Stimulated activated memory B cell treated with anti-CD40 and anti-IgM and Interleukin-4, amounts not matched to agents 10 μg/mL and 1 μg/mL and 100 μg/mL, for 72 hours (primary cell): Measurements from ENCODE around the gene BICDL1.
"Not testable (repeated sequence)": the region's sequence is repeated elsewhere in the genome, so short reads cannot be mapped to it uniquely, and the experiment has no call there.

Source experiments
- ATAC-seq: fragments of 150-1000 bp; cut with Tn5 transposase; 2 replicates; pipeline ENCODE4 v1.10.0; 2021
- H3K27ac Mint-ChIP-seq: one replicate; pipeline ENCODE4 v1.8.0; 2022; ENCODE audit warnings: mild to moderate bottlenecking, mixed read lengths
- H3K27me3 Mint-ChIP-seq: one replicate; pipeline ENCODE4 v1.8.0; 2022; ENCODE audit warnings: mixed read lengths
- H3K36me3 Mint-ChIP-seq: one replicate; pipeline ENCODE4 v1.8.0; 2022; ENCODE audit warnings: mixed read lengths
- H3K4me1 Mint-ChIP-seq: one replicate; pipeline ENCODE4 v1.8.0; 2022; ENCODE audit warnings: mixed read lengths
- H3K4me3 Mint-ChIP-seq: one replicate; pipeline ENCODE4 v1.8.0; 2022; ENCODE audit warnings: mild to moderate bottlenecking, moderate library complexity, mixed read lengths
- H3K9me3 Mint-ChIP-seq: one replicate; pipeline ENCODE4 v1.8.0; 2022; ENCODE audit warnings: mixed read lengths

BICDL1 gene

GRCh38 chr12:120019197-120019596 is 30.2 kb downstream of the BICDL1 start:
- Mint-ChIP-seq H3K9me3 (peaks cover 6% of the 10 kb centered on the region), H3K4me3 (no peak overlapping the region), H3K27me3 (no peaks in the 10 kb centered on the region), H3K36me3 (peaks cover 19% of the 10 kb centered on the region), H3K4me1 (peaks cover 29% of the 10 kb centered on the region), H3K27ac (peak overlapping the region; percentile 25)
- no peak for ATAC-seq

DNA sequence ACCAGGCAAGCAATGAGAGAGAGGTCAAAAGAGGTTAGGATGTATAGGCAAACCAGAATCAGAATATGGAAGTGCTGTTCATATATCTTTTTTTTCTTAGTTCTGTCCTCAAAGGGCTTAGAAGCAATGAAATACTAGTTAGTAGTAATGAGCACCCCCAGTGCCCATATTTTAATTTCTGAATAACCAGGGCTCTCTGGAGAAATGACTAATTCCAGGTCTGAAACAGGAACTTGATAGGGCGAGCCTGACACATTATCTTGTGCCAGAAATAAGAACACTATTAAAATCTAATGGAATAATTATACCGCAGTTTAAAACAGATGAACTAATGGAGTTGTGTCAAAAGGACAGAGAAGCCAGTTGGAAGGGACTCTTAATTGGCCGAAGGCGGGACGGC is 30.9 kb downstream of the BICDL1 start:
- ATAC-seq = peak; percentile 65
- peak overlapping the region; percentile 25 for H3K27ac Mint-ChIP-seq
- H3K36me3 Mint-ChIP-seq = peaks cover 25% of the 10 kb centered on the region
- H3K27me3 Mint-ChIP-seq = no peaks in the 10 kb centered on the region
- H3K9me3 Mint-ChIP-seq = peaks cover 8% of the 10 kb centered on the region
- peaks cover 25% of the 10 kb centered on the region for H3K4me1 Mint-ChIP-seq
- H3K4me3 Mint-ChIP-seq = no peak overlapping the region

DNA sequence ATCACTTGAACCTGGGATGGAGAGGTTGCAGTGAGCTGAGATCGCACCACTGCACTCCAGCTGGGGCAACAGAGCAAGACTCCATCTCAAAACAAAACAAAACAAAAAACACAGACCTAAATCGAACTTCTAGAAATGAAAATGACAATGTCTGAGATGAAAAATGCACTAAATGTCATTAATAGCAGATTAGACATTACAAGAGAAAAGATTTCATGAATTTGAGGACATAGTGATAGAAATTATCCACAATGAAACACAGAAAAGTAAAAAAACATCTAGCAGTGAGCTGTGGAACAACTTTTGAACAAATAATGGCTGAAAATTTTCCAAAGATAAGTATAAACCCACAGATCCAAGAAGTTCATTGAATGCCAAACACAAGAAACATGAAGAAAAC is 35.2 kb downstream of the BICDL1 start:
- peaks cover 33% of the 10 kb centered on the region for H3K36me3 Mint-ChIP-seq
- no peak overlapping the region for H3K27ac Mint-ChIP-seq
- no peaks in the 10 kb centered on the region for H3K27me3 Mint-ChIP-seq
- no peak overlapping the region for H3K4me3 Mint-ChIP-seq
- no peak for ATAC-seq
- H3K9me3 Mint-ChIP-seq = peaks cover 8% of the 10 kb centered on the region
- peaks cover 11% of the 10 kb centered on the region for H3K4me1 Mint-ChIP-seq

GRCh38 chr12:120025640-120026039 is 36.6 kb downstream of the BICDL1 start:
- Mint-ChIP-seq H3K27ac (no peak overlapping the region), H3K36me3 (peaks cover 33% of the 10 kb centered on the region), H3K27me3 (no peaks in the 10 kb centered on the region), H3K9me3 (peaks cover 8% of the 10 kb centered on the region), H3K4me1 (no peaks in the 10 kb centered on the region), H3K4me3 (no peak overlapping the region)
- ATAC-seq = no peak

DNA sequence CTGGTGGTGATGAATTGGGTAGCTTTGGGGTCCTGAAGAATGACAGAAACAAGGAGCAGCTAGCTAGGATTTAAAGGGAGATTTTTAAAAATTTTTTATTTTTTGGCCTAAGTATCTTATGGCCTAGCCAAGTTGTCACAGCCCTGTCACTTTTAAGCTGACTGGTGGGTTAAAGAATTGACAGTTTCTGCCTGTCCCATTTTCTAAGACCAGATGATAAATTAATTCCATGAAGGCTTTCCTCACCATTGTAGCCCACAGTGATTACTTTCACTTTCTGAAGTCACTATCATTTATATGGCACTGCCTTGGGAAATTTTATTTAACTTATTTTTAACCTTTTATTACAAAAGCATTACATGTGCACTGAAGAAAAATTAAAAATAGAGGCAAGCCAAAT is 43.2 kb downstream of the BICDL1 start:
- Mint-ChIP-seq H3K4me1 (no peaks in the 10 kb centered on the region), H3K27ac (no peak overlapping the region), H3K36me3 (peaks cover 11% of the 10 kb centered on the region), H3K9me3 (no peaks in the 10 kb centered on the region), H3K4me3 (no peak overlapping the region), H3K27me3 (no peaks in the 10 kb centered on the region)
- ATAC-seq = no peak

GRCh38 chr12:120037851-120038250 is 48.8 kb downstream of the BICDL1 start:
- Mint-ChIP-seq H3K9me3 (no peaks in the 10 kb centered on the region), H3K36me3 (peaks cover 6% of the 10 kb centered on the region), H3K4me1 (no peaks in the 10 kb centered on the region), H3K4me3 (no peak overlapping the region), H3K27ac (no peak overlapping the region), H3K27me3 (no peaks in the 10 kb centered on the region)
- no peak for ATAC-seq

DNA sequence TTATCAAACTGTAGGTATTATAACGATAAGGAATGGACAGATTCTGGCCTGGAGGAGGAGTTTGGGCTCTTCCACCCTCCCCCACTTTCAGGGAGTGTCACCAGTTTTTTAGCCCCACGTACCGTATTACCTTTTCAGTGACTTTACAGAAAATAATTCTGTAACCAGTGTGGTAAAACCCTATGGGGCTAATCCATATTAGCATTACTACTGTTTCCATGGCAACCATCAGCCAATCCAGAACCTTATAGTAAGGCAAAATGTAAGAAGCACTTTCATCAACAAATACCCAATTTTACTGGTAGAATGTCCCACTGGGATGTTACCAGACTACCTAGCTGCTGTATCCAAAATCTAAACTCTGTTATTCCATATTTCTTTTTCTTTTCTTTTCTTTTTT is 50.7 kb downstream of the BICDL1 start:
- Mint-ChIP-seq H3K4me1 (no peaks in the 10 kb centered on the region), H3K9me3 (no peaks in the 10 kb centered on the region), H3K36me3 (peaks cover 18% of the 10 kb centered on the region), H3K27me3 (no peaks in the 10 kb centered on the region), H3K27ac (no peak overlapping the region), H3K4me3 (no peak overlapping the region)
- ATAC-seq = no peak

- ATAC-seq = no peak
Observed at GRCh38 chr12:120041386-120042231, 52.6 kb downstream of the BICDL1 start.

GRCh38 chr12:120045367-120045766 is 56.3 kb downstream of the BICDL1 start:
- H3K27me3 Mint-ChIP-seq, H3K4me1 Mint-ChIP-seq, H3K4me3 Mint-ChIP-seq, H3K9me3 Mint-ChIP-seq, H3K27ac Mint-ChIP-seq, ATAC-seq: not testable (repeated sequence)
- H3K36me3 Mint-ChIP-seq = peaks cover 15% of the 10 kb centered on the region

More at GRCh38 chr12:120041386-120042231, 52.6 kb downstream of the BICDL1 start:
- Mint-ChIP-seq H3K9me3 (no peaks in the 10 kb centered on the region), H3K4me3 (no peak overlapping the region), H3K27ac (no peak overlapping the region), H3K27me3 (no peaks in the 10 kb centered on the region), H3K36me3 (peaks cover 15% of the 10 kb centered on the region), H3K4me1 (no peaks in the 10 kb centered on the region)

GRCh38 chr12:120047072-120047471 is 58.0 kb downstream of the BICDL1 start:
- Mint-ChIP-seq H3K27me3 (no peaks in the 10 kb centered on the region), H3K36me3 (peaks cover 21% of the 10 kb centered on the region), H3K27ac (no peak overlapping the region), H3K4me3 (no peak overlapping the region), H3K9me3 (peaks cover 3% of the 10 kb centered on the region), H3K4me1 (no peaks in the 10 kb centered on the region)
- no peak for ATAC-seq

DNA sequence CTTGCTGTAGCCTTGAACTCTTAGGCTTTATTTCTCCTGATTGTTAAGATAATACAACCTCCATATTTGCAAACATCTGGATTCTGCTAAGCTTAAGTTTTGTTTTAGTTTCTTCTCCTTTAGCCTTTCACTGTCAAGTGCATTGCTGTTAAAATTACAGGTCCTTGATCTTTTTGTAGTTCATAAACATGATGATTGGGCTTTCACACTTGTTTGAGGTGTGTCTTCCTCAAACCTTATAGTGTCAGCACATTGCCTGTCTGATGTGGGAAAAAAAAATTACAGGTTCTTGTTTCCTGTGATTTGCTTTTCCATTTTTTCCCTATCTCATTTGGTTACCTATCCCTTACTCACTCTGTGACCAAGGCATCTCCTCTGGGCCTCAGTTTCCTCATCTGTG is 59.2 kb downstream of the BICDL1 start:
- H3K27me3 Mint-ChIP-seq = no peaks in the 10 kb centered on the region
- no peaks in the 10 kb centered on the region for H3K4me1 Mint-ChIP-seq
- peak overlapping the region; percentile 38 for H3K27ac Mint-ChIP-seq
- ATAC-seq = no peak
- peaks cover 28% of the 10 kb centered on the region for H3K36me3 Mint-ChIP-seq
- no peak overlapping the region for H3K4me3 Mint-ChIP-seq
- peaks cover 5% of the 10 kb centered on the region for H3K9me3 Mint-ChIP-seq

- no peaks in the 10 kb centered on the region for H3K4me1 Mint-ChIP-seq
- H3K27ac Mint-ChIP-seq = no peak overlapping the region
- no peak overlapping the region for H3K4me3 Mint-ChIP-seq
- ATAC-seq = no peak
- H3K9me3 Mint-ChIP-seq = peaks cover 5% of the 10 kb centered on the region
- H3K27me3 Mint-ChIP-seq = no peaks in the 10 kb centered on the region
- peaks cover 22% of the 10 kb centered on the region for H3K36me3 Mint-ChIP-seq
Observed at GRCh38 chr12:120049426-120049825, 60.4 kb downstream of the BICDL1 start.

DNA sequence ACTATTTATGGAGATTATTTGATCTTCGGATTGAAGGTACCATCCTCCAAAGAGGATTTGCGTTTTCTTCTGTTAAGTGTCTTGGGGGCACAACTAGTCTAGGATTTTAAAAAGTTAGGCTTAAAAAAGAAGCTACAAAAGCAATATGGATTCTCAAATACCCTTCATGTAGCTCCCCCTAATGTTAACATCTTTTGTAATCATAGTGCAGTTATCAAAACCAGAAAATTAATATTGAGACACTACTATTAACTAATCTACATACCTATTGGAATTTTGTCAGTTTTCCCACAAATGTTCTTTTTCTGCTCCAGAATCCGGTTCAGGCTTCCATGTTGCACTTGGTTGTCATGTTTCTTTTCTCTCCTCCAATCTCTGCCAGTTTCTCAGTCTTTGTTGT is 62.5 kb downstream of the BICDL1 start:
- no peak overlapping the region for H3K27ac Mint-ChIP-seq
- peaks cover 18% of the 10 kb centered on the region for H3K36me3 Mint-ChIP-seq
- no peaks in the 10 kb centered on the region for H3K27me3 Mint-ChIP-seq
- no peak overlapping the region for H3K4me3 Mint-ChIP-seq
- peaks cover 5% of the 10 kb centered on the region for H3K9me3 Mint-ChIP-seq
- H3K4me1 Mint-ChIP-seq = no peaks in the 10 kb centered on the region
- ATAC-seq = no peak

- Mint-ChIP-seq H3K9me3 (peaks cover 5% of the 10 kb centered on the region), H3K27ac (no peak overlapping the region), H3K36me3 (peaks cover 18% of the 10 kb centered on the region), H3K4me1 (no peaks in the 10 kb centered on the region), H3K4me3 (no peak overlapping the region), H3K27me3 (no peaks in the 10 kb centered on the region)
- no peak for ATAC-seq
Observed at GRCh38 chr12:120054293-120054692, 65.3 kb downstream of the BICDL1 start.

- H3K36me3 Mint-ChIP-seq = peaks cover 18% of the 10 kb centered on the region
- H3K9me3 Mint-ChIP-seq = peaks cover 5% of the 10 kb centered on the region
- no peaks in the 10 kb centered on the region for H3K4me1 Mint-ChIP-seq
- H3K27ac Mint-ChIP-seq = no peak overlapping the region
- no peak for ATAC-seq
- no peaks in the 10 kb centered on the region for H3K27me3 Mint-ChIP-seq
- no peak overlapping the region for H3K4me3 Mint-ChIP-seq
Observed at GRCh38 chr12:120055231-120056000, 66.4 kb downstream of the BICDL1 start.

DNA sequence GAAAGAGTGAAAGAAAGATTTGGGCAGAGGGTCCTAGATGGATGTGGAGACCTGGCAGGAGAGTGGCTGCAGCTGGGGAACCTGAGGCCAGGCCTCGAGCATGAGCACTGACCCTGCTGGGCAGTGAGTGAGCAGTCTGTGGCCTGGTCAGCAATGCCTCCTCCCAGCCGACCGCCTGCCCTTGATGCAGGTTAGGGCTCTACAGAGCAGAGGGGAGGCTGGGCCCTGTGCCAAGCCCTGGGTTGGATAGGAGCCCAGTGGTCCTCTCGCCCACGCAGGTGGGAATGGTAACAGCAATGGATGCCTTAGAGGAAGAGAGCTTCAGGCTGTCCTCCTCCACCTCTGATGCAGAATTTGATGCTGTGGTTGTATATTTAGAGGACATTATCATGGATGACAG is 67.7 kb downstream of the BICDL1 start:
- H3K4me3 Mint-ChIP-seq = no peak overlapping the region
- H3K27ac Mint-ChIP-seq = no peak overlapping the region
- no peaks in the 10 kb centered on the region for H3K4me1 Mint-ChIP-seq
- H3K36me3 Mint-ChIP-seq = peaks cover 24% of the 10 kb centered on the region
- H3K9me3 Mint-ChIP-seq = peaks cover 4% of the 10 kb centered on the region
- H3K27me3 Mint-ChIP-seq = no peaks in the 10 kb centered on the region
- no peak for ATAC-seq
